Left ventricle myocardium inferior (tissue), 1 donor: ENCODE data around the gene ARV1. TPM values are rescaled to one million over a fixed set of nuclear protein-coding genes. Genes with fewer than 3 reads are reported as not detected.
A peak's percentile ranks its signal among the peaks of the same experiment; 100 is the strongest.

Experiments
- DNase-seq: peaks from one replicate; pipeline ENCODE4 v3.0.0-alpha.2; 2020
- H3K27ac ChIP-seq: fragments of 200-600 bp; replicated peaks from 2 replicates; pipeline ENCODE4 v1.8.0; 2021
- H3K27me3 ChIP-seq: fragments of 200-600 bp; 2 replicates; pipeline ENCODE4 v1.8.0; 2021; ENCODE audit warnings: low read depth
- H3K36me3 ChIP-seq: fragments of 200-600 bp; 2 replicates; pipeline ENCODE4 v1.8.0; 2021
- H3K4me1 ChIP-seq: fragments of 200-600 bp; 2 replicates; pipeline ENCODE4 v1.8.0; 2021
- H3K4me3 ChIP-seq: fragments of 200-600 bp; 2 replicates; pipeline ENCODE4 v1.8.0; 2021; ENCODE audit warnings: mild to moderate bottlenecking, moderate library complexity
- H3K9me3 ChIP-seq: fragments of 200-600 bp; replicated peaks from 2 replicates; pipeline ENCODE4 v1.8.0; 2021
- intact Hi-C: fragments of 100-400 bp; cut with micrococcal nuclease; formaldehyde crosslinking; loops from one replicate; pipeline ENCODE4 v1.11.0; 2022
- total RNA-seq: library from RNA; stranded (reverse); fragmentation: NEBNext Ultra II Directional; extraction: Animal tissue kit (Norgen Biotek cat#: 25700); gene quantifications from one replicate; pipeline ENCODE4 v1.2.1, GENCODE V29; 2021
- TF ChIP-seq, protein P1 (sequence below): fragments of 200-600 bp; IDR thresholded peaks from 2 replicates; pipeline ENCODE4 v1.8.0; 2021; ENCODE audit warnings: antibody characterized with exemption, mild to moderate bottlenecking, borderline replicate concordance
- donor health status: DM: no; HTN: yes; CAD: no; lungs with severe emphysema.

ARV1 gene
- total RNA-seq, 1 donor from 2014 or later, result 19.3 TPM

GRCh38 chr1:230976825-230977747 lies 1.8 kb upstream of the ARV1 start:
- Histone ChIP-seq H3K4me1 (peaks cover 37% of the 10 kb centered on the region), H3K9me3 (no peaks in the 10 kb centered on the region), H3K27ac (peak overlapping the region; percentile 84), H3K4me3 (peak overlapping the region; percentile 80), H3K36me3 (peaks cover 18% of the 10 kb centered on the region), H3K27me3 (no peaks in the 10 kb centered on the region)
- DNase-seq, result no peak
- intact Hi-C loops, result no loop called here
- TF ChIP-seq, protein P1, sequence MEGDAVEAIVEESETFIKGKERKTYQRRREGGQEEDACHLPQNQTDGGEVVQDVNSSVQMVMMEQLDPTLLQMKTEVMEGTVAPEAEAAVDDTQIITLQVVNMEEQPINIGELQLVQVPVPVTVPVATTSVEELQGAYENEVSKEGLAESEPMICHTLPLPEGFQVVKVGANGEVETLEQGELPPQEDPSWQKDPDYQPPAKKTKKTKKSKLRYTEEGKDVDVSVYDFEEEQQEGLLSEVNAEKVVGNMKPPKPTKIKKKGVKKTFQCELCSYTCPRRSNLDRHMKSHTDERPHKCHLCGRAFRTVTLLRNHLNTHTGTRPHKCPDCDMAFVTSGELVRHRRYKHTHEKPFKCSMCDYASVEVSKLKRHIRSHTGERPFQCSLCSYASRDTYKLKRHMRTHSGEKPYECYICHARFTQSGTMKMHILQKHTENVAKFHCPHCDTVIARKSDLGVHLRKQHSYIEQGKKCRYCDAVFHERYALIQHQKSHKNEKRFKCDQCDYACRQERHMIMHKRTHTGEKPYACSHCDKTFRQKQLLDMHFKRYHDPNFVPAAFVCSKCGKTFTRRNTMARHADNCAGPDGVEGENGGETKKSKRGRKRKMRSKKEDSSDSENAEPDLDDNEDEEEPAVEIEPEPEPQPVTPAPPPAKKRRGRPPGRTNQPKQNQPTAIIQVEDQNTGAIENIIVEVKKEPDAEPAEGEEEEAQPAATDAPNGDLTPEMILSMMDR, result no peak

DNA sequence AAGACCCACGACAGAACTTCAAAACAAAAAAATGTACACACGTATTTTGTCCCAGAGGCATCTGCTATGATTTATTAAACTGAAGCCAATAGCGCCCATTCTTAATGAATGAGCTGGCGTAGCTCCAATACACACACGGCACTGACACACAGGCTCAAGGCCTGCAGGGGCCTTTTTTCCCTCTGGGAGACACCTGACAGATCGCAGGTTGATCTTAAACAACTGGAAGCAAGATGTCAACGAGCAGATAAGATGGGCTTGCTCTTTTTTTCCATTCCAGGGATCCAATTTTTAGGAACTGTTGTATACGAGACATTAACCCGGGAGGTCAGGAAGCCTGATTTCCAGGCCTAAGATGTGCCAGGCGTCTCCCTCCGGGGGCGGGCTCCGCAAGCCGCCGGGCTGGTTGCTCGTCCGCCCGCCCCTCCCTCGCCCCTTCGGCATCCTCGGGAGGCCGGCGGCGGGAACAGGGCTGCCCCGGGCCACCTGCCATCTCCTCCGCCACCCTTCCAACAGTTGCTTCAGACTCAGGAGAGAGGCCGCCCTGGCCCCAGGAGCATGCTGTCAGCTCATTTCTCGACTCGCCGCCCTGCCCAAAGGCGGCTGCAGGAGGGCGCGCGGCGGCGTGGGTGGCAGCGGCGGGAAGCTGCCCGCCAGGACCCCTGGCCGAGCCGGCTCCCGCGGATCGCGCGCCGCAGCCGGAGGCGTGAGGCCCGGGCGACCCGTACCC lies 968 bp upstream of the ARV1 start:
- peak overlapping the region; percentile 84 for H3K27ac ChIP-seq
- intact Hi-C loops, result no loop called here
- TF ChIP-seq, protein P1, result no peak
- peak overlapping the region; percentile 80 for H3K4me3 ChIP-seq
- peaks cover 19% of the 10 kb centered on the region for H3K36me3 ChIP-seq
- peaks cover 37% of the 10 kb centered on the region for H3K4me1 ChIP-seq
- H3K9me3 ChIP-seq, result no peaks in the 10 kb centered on the region
- peak; percentile 23 for DNase-seq
- H3K27me3 ChIP-seq, result no peaks in the 10 kb centered on the region

DNA sequence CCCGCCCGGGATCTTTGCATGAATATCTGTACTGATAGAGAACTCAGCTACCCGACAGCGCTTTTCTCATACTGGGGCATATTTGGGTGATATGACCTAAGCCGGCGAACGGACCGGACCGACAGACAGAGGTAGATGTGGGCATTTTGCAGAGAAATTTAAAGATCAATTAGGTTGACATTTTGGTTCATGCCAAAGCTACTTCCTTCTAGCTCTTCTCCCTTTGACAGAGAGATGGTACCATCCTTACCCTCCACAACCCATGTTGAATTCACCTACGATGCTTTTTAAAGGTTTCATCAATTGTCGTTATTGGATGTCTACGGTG lies 459 bp downstream of the ARV1 start:
- H3K27ac ChIP-seq, result peak overlapping the region; percentile 84
- TF ChIP-seq, protein P1, result no peak
- peaks cover 19% of the 10 kb centered on the region for H3K36me3 ChIP-seq
- no peaks in the 10 kb centered on the region for H3K9me3 ChIP-seq
- H3K4me1 ChIP-seq, result peaks cover 37% of the 10 kb centered on the region
- peak overlapping the region; percentile 80 for H3K4me3 ChIP-seq
- no peak for DNase-seq
- H3K27me3 ChIP-seq, result no peaks in the 10 kb centered on the region
- intact Hi-C loops, result no loop called here

GRCh38 chr1:230979952-230980351 lies 1.1 kb downstream of the ARV1 start:
- Histone ChIP-seq H3K4me3 (peak overlapping the region; percentile 80), H3K4me1 (peaks cover 37% of the 10 kb centered on the region), H3K27ac (no peak overlapping the region), H3K36me3 (peaks cover 19% of the 10 kb centered on the region), H3K9me3 (no peaks in the 10 kb centered on the region), H3K27me3 (no peaks in the 10 kb centered on the region)
- DNase-seq, result no peak
- intact Hi-C loops, result no loop called here
- TF ChIP-seq, protein P1, result no peak

DNA sequence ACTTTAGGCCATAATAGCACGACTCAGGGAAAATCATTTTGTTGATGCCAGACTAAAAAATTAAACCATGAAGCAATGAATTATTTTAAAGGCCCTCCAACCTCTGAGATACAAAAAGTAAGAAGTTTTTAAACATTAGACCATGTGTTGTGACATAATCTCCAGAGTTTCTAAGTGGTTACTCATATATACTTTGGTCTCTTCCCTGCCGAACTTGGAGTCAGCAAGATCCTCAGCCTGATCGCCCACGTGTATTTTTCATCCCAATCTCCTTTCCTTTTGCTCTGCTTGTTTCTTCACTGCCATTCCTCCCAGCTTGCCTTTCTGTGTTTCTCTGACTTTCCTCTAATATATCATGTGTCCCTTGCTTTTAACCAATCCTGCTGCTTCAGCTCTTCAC lies 3.8 kb downstream of the ARV1 start:
- no peak overlapping the region for H3K4me3 ChIP-seq
- no peak for DNase-seq
- no peaks in the 10 kb centered on the region for H3K9me3 ChIP-seq
- H3K4me1 ChIP-seq, result peaks cover 21% of the 10 kb centered on the region
- no peak overlapping the region for H3K27ac ChIP-seq
- H3K27me3 ChIP-seq, result no peaks in the 10 kb centered on the region
- intact Hi-C loops, result no loop called here
- TF ChIP-seq, protein P1, result no peak
- peaks cover 14% of the 10 kb centered on the region for H3K36me3 ChIP-seq
